PC-9 (cell line): ENCODE data around the gene DACH1. TPM values are rescaled to one million over a fixed set of nuclear protein-coding genes. Genes with fewer than 3 reads are reported as not detected.

ENCODE experiments used
- BruUV-seq: library from RNA; stranded (reverse); fragments of 400-500 nt; replicated peaks from 2 replicates; lab custom pipeline; 2021; lab: Mats Ljungman, UMichigan
- CTCF ChIA-PET: fragments of 300-600 bp; sonication (Branson Sonifier 250); formaldehyde crosslinking; loops from one replicate; lab custom pipeline; 2022; ENCODE audit warnings: antibody characterized with exemption; lab: Charles Lee
- POLR2A ChIA-PET: fragments of 300-600 bp; sonication (Branson Sonifier 250); formaldehyde crosslinking; loops from one replicate; lab custom pipeline; 2022; ENCODE audit warnings: antibody characterized with exemption; ENCODE audit not compliant: unreplicated experiment; lab: Charles Lee
- DNase-seq, 2 experiments: peaks; one replicate each; pipeline versions ENCODE4 v3.0.0 to v3.0.0-alpha.2; 2015 to 2022; ENCODE audit warnings: mixed read lengths in 1 of 2
- H2AFZ ChIP-seq: fragments of 200-600 bp; sonication (generic); 2 replicates; pipeline ENCODE4 v1.8.1; 2017; ENCODE audit warnings: antibody characterized with exemption
- H3F3A ChIP-seq: fragments of 200-600 bp; sonication (generic); 2 replicates; pipeline ENCODE4 v1.8.1; 2017; ENCODE audit warnings: antibody characterized with exemption, mild to moderate bottlenecking, low read depth; ENCODE audit not compliant: insufficient read depth
- H3K27ac ChIP-seq: fragments of 200-600 bp; sonication (generic); 2 replicates; pipeline ENCODE4 v1.6.1; 2016; ENCODE audit warnings: mixed run types
- H3K27me3 ChIP-seq: fragments of 200-600 bp; sonication (generic); 2 replicates; pipeline ENCODE4 v1.6.1; 2016; ENCODE audit warnings: low read depth, mixed run types; ENCODE audit not compliant: insufficient read depth
- H3K36me3 ChIP-seq: fragments of 200-600 bp; sonication (generic); 2 replicates; pipeline ENCODE4 v1.6.1; 2016; ENCODE audit warnings: low read depth, mixed run types
- H3K4me1 ChIP-seq: fragments of 200-600 bp; sonication (generic); replicated peaks from 2 replicates; pipeline ENCODE4 v1.6.1; 2016; ENCODE audit warnings: mixed run types; ENCODE audit not compliant: insufficient read depth
- H3K4me2 ChIP-seq: fragments of 200-600 bp; sonication (generic); 2 replicates; pipeline ENCODE4 v1.6.1; 2017; ENCODE audit warnings: mixed run types
- H3K4me3 ChIP-seq: fragments of 200-600 bp; sonication (generic); 2 replicates; pipeline ENCODE4 v1.6.1; 2016; ENCODE audit warnings: mixed run types
- H3K79me2 ChIP-seq: fragments of 200-600 bp; sonication (generic); 2 replicates; pipeline ENCODE4 v1.6.1; 2017; ENCODE audit warnings: low read depth, mixed run types
- H3K9me2 ChIP-seq: fragments of 200-600 bp; sonication (generic); 2 replicates; pipeline ENCODE4 v1.8.1; 2017; ENCODE audit warnings: mild to moderate bottlenecking; ENCODE audit not compliant: insufficient read depth
- H3K9me3 ChIP-seq: fragments of 200-600 bp; sonication (generic); 2 replicates; pipeline ENCODE4 v1.8.1; 2016; ENCODE audit warnings: low read depth; ENCODE audit not compliant: insufficient read depth
- H4K20me1 ChIP-seq: fragments of 200-600 bp; sonication (generic); 2 replicates; pipeline ENCODE4 v1.8.1; 2017; ENCODE audit not compliant: insufficient read depth
- CTCF ChIP-seq: fragments of 200-600 bp; sonication (generic); conservative IDR thresholded peaks from 2 replicates; pipeline ENCODE4 v1.6.1; 2017; ENCODE audit warnings: mixed run types, antibody characterized with exemption, mild to moderate bottlenecking, moderate library complexity
- EZH2 ChIP-seq: fragments of 200-600 bp; sonication (generic); IDR thresholded peaks from 2 replicates; pipeline ENCODE4 v1.8.0; 2017; ENCODE audit warnings: antibody characterized with exemption, low read depth
- intact Hi-C: fragments of 100-400 bp; cut with micrococcal nuclease; formaldehyde crosslinking; loops from one replicate; pipeline ENCODE4 v1.10.0; 2022; ENCODE audit not compliant: unreplicated experiment
- total RNA-seq: library from RNA; stranded (reverse); gene quantifications from 2 replicates; pipeline ENCODE4 v1.2.3, GENCODE V29; 2021

The DACH1 gene
- total RNA-seq, 1 experiment from 2014 or later = 1.5 TPM

- Histone ChIP-seq H3K79me2 (no peaks in the 10 kb centered on the region), H3K4me1 (0 out of 2 replicates have a peak, but pooled peaks cover 5% of the 10 kb centered on the region), H3K9me2 (no peaks in the 10 kb centered on the region; the same call in 1 of the 2 replicates), H4K20me1 (no peaks in the 10 kb centered on the region), H3K27me3 (no peaks in the 10 kb centered on the region), H2AFZ (no peak overlapping the region), H3K27ac (no peak overlapping the region), H3K9me3 (no peaks in the 10 kb centered on the region; the same call in 1 of the 2 replicates), H3F3A (no peaks in the 10 kb centered on the region), H3K4me3 (no peak overlapping the region), H3K4me2 (0 out of 2 replicates have a peak overlapping the region, but pooled peaks have one; percentile 1), H3K36me3 (no peaks in the 10 kb centered on the region)
- peak; percentile 49 to 68 for DNase-seq
- no TSS peak for BruUV-seq
- POLR2A ChIA-PET = no interaction called here
- no peak for TF ChIP-seq CTCF
- TF ChIP-seq EZH2 = no peak
- CTCF ChIA-PET = no interaction called here
- intact Hi-C loops = no loop called here
These were observed 153.9 kb downstream of the DACH1 start for GRCh38 chr13:71712988-71713653.

- DNase-seq = no peak
- TF ChIP-seq EZH2 (no peak), CTCF (no peak)
These were observed 162.3 kb downstream of the DACH1 start for GRCh38 chr13:71704656-71705055.

GRCh38 chr13:71703138-71703537 is 163.9 kb downstream of the DACH1 start:
- no peaks in the 10 kb centered on the region for H3K4me1 ChIP-seq
- no peak overlapping the region for H2AFZ ChIP-seq
- no peaks in the 10 kb centered on the region for H3F3A ChIP-seq
- CTCF ChIA-PET = interaction anchor here (0.6 kb wide), 1 partner anchor 994 kb away, joined by 5 read pairs; no protein-coding TSS in a partner anchor
- H3K4me3 ChIP-seq = no peak overlapping the region
- POLR2A ChIA-PET = no interaction called here
- BruUV-seq = no TSS peak
- H3K36me3 ChIP-seq = no peaks in the 10 kb centered on the region
- intact Hi-C loops = no loop called here
- no peak for DNase-seq
- H3K4me2 ChIP-seq = no peak overlapping the region
- H3K27ac ChIP-seq = no peak overlapping the region
- H3K79me2 ChIP-seq = no peaks in the 10 kb centered on the region
- no peaks in the 10 kb centered on the region for H3K27me3 ChIP-seq
- TF ChIP-seq EZH2 = no peak
- no peak for TF ChIP-seq CTCF
- no peaks in the 10 kb centered on the region for H4K20me1 ChIP-seq
- no peaks in the 10 kb centered on the region for H3K9me2 ChIP-seq
- no peaks in the 10 kb centered on the region for H3K9me3 ChIP-seq

More at GRCh38 chr13:71704656-71705055, 162.3 kb downstream of the DACH1 start:
- H3K4me3 ChIP-seq = no peak overlapping the region
- BruUV-seq = no TSS peak
- H3K27ac ChIP-seq = no peak overlapping the region
- H4K20me1 ChIP-seq = no peaks in the 10 kb centered on the region
- H3K4me1 ChIP-seq = no peaks in the 10 kb centered on the region
- no peaks in the 10 kb centered on the region for H3K9me3 ChIP-seq
- H3K4me2 ChIP-seq = no peak overlapping the region
- H3K9me2 ChIP-seq = no peaks in the 10 kb centered on the region
- no peak overlapping the region for H2AFZ ChIP-seq
- H3K27me3 ChIP-seq = no peaks in the 10 kb centered on the region
- H3K79me2 ChIP-seq = no peaks in the 10 kb centered on the region
- H3F3A ChIP-seq = no peaks in the 10 kb centered on the region
- ChIA-PET POLR2A (no interaction called here), CTCF (no interaction called here)
- intact Hi-C loops = no loop called here
- no peaks in the 10 kb centered on the region for H3K36me3 ChIP-seq
